Psoas muscle (tissue), 8 donors: Measurements from ENCODE around the gene ADAMTS3. TPM values are rescaled to one million over a fixed set of nuclear protein-coding genes. Genes with fewer than 3 reads are reported as not detected.
A peak's percentile ranks its signal among the peaks of the same experiment; 100 is the strongest.

Source experiments
- ATAC-seq, 4 donors: fragments of 200-7000 bp; cut with Tn5 transposase; one replicate each; pipeline ENCODE4 v1.9.1; 2020; ENCODE audit warnings: moderate library complexity in 3 of 4, mild to moderate bottlenecking in 2 of 4
- DNase-seq, 2 donors: peaks; one replicate each; pipeline ENCODE4 v3.0.0-alpha.2; 2020
- H3K27ac ChIP-seq: fragments of 200-600 bp; one replicate; pipeline ENCODE4 v1.8.0; 2022
- H3K27me3 ChIP-seq, 3 donors: fragments of 200-600 bp in 1 of 3; one replicate each; pipeline versions ENCODE4 v1.6.1 to v1.8.0; 2013 to 2022; ENCODE audit warnings: low read length in 2 of 3, mild to moderate bottlenecking in 2 of 3, moderate library complexity in 1 of 3; ENCODE audit not compliant: insufficient read depth in 3 of 3
- H3K36me3 ChIP-seq, 2 donors: fragments of 200-600 bp in 1 of 2; one replicate each; pipeline versions ENCODE4 v1.6.1 to v1.8.0; 2013 to 2022; ENCODE audit warnings: low read depth in 1 of 2, mild to moderate bottlenecking in 1 of 2, moderate library complexity in 1 of 2; ENCODE audit not compliant: insufficient read depth in 1 of 2
- H3K4me1 ChIP-seq: fragments of 200-600 bp; one replicate; pipeline ENCODE4 v1.8.0; 2022
- H3K4me3 ChIP-seq: fragments of 200-600 bp; one replicate; pipeline ENCODE4 v1.8.0; 2022; ENCODE audit warnings: mild to moderate bottlenecking
- H3K9me3 ChIP-seq: fragments of 200-600 bp; one replicate; pipeline ENCODE4 v1.8.0; 2022
- WGBS, 3 donors: extraction: QIAGEN DNeasy Blood & Tissue Kit; methylation state at CpG; one replicate each; pipeline versions ENCODE4 v1.1.6 to v1.1.7; 2013; 5-methylcytosine and 5-hydroxymethylcytosine counted together
- intact Hi-C, 2 donors: fragments of 100-400 bp; cut with DNase I; formaldehyde crosslinking; loops; one replicate each; pipeline versions ENCODE4 v1.11.0 to v1.14.2; 2022
- polyA plus RNA-seq, 3 donors: library from polyadenylated mRNA; stranded (reverse); fragments of 200-250 nt; gene quantifications; one replicate each; pipeline ENCODE4 v1.2.3, GENCODE V29; 2013
- total RNA-seq, 4 donors: library from RNA; stranded (reverse); fragmentation: NEBNext Ultra II Directional in 2 of 4; extraction: Animal tissue kit (Norgen Biotek cat#: 25700) in 2 of 4; gene quantifications; one replicate each; pipeline versions ENCODE4 v1.2.1 to v1.2.4, GENCODE V29; 2021 to 2023
- TF ChIP-seq, protein P1 (sequence below): fragments of 200-600 bp; IDR thresholded peaks from one replicate; pipeline ENCODE4 v1.8.0; 2022; ENCODE audit warnings: antibody characterized with exemption
- donor health status: healthy with polysubstance abuse.
- donor health status: DM: no; HTN: no; CAD: no; lungs with moderate emphysema.
- donor health status: Bipolar disorder and iron deficiency.
- donor health status: healthy.
- donor health status: DM: yes; HTN: yes; CAD: no.
- donor health status: DM: no; HTN: no; CAD: no.
- donor health status: DM: no; HTN: no; CAD: no.
- donor health status: DM: yes; HTN: yes; CAD: no.

The ADAMTS3 gene
- total and polyA plus RNA-seq, 7 donors: 0.01 to 0.89 (median 0.13) TPM

DNA sequence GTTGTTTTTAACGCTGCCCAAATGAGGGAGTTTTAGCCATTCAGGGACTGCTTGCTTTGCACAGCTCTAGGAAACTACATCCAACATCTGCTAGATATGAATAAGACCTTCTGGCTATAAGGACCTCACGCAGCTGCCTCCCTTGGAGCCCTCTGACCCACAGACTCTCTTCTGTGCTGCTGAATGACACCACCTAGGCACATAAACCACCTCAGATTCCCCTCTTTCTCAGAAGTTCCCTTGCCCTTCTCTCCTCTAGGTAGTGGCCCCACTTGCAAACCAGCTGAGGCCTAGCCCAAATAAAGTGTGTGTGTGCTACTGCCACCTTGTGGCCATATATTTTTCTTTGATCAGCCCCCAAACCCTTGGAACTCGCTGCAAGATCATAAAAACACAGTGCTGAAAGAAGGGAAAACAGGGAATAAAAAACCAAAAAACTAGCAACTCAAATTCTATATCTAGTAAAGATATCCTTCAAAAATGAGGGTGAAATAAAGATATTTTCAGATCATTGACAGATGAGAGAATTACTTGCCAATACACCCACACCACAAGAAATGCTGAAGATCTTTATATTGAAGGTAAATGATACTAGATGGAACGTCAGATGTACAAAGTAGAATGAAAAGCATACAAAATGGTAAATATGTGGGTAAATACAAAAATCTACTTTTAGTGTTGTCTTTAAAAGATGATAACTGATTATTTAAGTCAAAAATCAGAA lies 265.9 kb downstream of the ADAMTS3 start:
- no peaks in the 10 kb centered on the region for H3K36me3 ChIP-seq
- WGBS, 3 donors: 61 to 72% (median 69%) methylated on average over 4 of the region's 4 CpGs
- TF ChIP-seq, protein P1, sequence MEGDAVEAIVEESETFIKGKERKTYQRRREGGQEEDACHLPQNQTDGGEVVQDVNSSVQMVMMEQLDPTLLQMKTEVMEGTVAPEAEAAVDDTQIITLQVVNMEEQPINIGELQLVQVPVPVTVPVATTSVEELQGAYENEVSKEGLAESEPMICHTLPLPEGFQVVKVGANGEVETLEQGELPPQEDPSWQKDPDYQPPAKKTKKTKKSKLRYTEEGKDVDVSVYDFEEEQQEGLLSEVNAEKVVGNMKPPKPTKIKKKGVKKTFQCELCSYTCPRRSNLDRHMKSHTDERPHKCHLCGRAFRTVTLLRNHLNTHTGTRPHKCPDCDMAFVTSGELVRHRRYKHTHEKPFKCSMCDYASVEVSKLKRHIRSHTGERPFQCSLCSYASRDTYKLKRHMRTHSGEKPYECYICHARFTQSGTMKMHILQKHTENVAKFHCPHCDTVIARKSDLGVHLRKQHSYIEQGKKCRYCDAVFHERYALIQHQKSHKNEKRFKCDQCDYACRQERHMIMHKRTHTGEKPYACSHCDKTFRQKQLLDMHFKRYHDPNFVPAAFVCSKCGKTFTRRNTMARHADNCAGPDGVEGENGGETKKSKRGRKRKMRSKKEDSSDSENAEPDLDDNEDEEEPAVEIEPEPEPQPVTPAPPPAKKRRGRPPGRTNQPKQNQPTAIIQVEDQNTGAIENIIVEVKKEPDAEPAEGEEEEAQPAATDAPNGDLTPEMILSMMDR: peak; percentile 51
- no peaks in the 10 kb centered on the region for H3K4me1 ChIP-seq
- H3K27me3 ChIP-seq: no peaks in the 10 kb centered on the region
- ATAC-seq (peak in 3 of 4 donors; percentile 46 to 72 (median 58)), DNase-seq (no peak)
- no peaks in the 10 kb centered on the region for H3K9me3 ChIP-seq
- intact Hi-C loops: no loop called here
- H3K27ac ChIP-seq: no peak overlapping the region
- no peak overlapping the region for H3K4me3 ChIP-seq

DNA sequence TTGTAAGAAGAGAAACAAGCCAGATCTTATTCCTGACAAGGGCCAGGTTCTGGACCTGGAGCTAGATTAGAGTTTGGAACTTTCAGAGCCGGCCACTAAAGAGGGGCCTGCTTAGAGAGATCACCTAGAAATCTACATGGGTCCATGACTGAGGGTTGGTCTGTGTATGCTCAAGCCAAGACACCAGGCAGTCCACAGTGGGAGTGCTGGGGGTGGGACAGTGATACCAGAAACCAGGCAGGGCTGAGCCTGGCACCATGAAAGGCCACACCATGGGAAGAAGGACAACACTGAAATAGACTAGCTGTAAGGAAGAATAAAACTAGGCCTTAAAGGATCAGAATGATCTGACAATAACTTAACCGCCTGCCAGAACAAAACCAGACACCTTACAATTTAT lies 267.3 kb downstream of the ADAMTS3 start:
- Histone ChIP-seq H3K27ac (no peak overlapping the region), H3K27me3 (no peaks in the 10 kb centered on the region), H3K4me1 (no peaks in the 10 kb centered on the region), H3K4me3 (no peak overlapping the region), H3K9me3 (no peaks in the 10 kb centered on the region), H3K36me3 (no peaks in the 10 kb centered on the region)
- TF ChIP-seq, protein P1: no peak
- no peak for DNase-seq
- WGBS, 3 donors: 96 to 97% (median 97%) methylated on average over 2 of the region's 2 CpGs
- no peak for ATAC-seq
- intact Hi-C loops: no loop called here

DNA sequence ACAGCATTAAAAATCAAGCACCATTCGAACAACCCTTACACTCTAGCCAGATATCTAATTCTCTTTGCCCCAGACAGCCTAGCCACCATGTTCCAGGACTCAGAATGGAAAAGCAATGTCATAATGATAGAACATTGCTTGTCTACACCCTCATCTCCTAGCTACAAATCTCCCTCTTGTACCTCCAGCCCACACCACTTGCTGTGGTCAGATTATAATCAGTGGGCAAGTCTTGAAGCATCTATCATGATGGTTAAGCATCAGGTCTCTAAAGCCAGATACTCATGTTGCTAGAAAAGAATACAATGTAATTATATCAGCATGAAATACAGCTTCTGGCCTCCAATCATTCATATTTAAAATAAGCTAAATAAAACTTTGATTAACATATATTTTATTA lies 268.9 kb downstream of the ADAMTS3 start:
- no peak for ATAC-seq
- H3K27me3 ChIP-seq: no peaks in the 10 kb centered on the region
- no peak overlapping the region for H3K4me3 ChIP-seq
- no peaks in the 10 kb centered on the region for H3K9me3 ChIP-seq
- no peaks in the 10 kb centered on the region for H3K4me1 ChIP-seq
- H3K36me3 ChIP-seq: no peaks in the 10 kb centered on the region
- TF ChIP-seq, protein P1: no peak
- 64 to 70% (median 64%) methylated on average over 1 of the region's 1 CpG for whole genome bisulfite sequencing, 3 donors
- intact Hi-C loops: no loop called here
- no peak overlapping the region for H3K27ac ChIP-seq
- no peak for DNase-seq

DNA sequence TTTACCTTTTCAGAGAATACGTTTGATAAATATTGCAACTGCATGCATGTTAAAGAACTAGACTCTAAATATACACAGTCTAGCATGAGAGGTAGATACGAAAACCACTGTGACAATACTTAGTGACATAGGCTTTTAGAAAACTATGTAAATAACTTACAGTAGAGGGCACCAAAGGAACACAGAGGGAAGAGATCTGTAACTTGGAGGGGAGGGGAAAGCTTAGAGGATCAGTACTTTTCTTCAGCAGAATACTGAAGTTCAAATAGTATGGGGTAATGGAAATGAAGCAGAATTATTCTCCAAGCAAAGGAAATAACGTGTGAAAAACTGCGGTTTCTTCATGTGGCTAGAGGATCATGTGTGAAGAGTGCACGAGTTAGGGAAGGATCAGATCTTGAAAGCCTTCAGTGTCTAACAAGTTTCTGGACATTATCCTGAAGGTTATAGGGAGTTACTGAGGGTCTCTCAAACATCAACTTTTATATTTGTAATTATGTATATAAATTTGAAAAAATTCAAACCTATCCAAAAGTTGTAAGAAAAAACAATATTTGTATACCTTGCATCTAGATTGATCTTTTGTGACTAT lies 273.0 kb downstream of the ADAMTS3 start:
- TF ChIP-seq, protein P1: peak; percentile 58
- Histone ChIP-seq H3K27me3 (no peaks in the 10 kb centered on the region), H3K36me3 (no peaks in the 10 kb centered on the region), H3K9me3 (no peaks in the 10 kb centered on the region), H3K4me1 (no peaks in the 10 kb centered on the region), H3K4me3 (no peak overlapping the region), H3K27ac (no peak overlapping the region)
- intact Hi-C loops: no loop called here
- ATAC-seq (peak in 3 of 4 donors; percentile 42 to 68 (median 61)), DNase-seq (no peak)
- 18 to 28% (median 24%) methylated on average over 5 of the region's 5 CpGs for WGBS, 3 donors
